Measurements from ENCODE around the gene NR1I3. TPM values are rescaled to one million over a fixed set of nuclear protein-coding genes. Genes with fewer than 3 reads are reported as not detected.
A peak's percentile ranks its signal among the peaks of the same experiment; 100 is the strongest.

Gene NR1I3
- total and polyA plus RNA-seq, 2 of the 13 experiments (the other 11 are each of a cell fraction or from before 2014, with no cell fraction given): 0.62 to 0.95 TPM

DNA sequence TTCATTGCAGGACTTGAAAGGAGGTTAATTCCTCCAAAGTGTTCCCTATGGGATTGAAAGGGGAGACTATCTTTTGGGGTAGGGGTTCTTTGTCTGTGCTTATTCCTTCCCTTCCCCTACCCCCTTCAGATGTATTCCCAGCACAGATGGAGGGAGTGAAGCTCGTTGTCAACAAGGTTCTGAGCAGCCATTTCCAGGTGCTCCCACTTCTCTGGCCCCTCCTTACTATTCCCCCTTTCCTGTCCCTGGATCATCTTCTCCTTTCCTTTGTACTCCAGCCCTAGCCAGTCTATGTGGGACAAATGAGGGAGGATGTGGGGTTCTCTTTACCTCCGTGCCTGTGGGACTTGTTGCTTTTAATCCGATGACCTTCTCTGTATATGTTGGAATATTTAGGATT is 11.2 kb downstream of the NR1I3 start:
- intact Hi-C loops (cut with micrococcal nuclease; ENCODE audit: unreplicated experiment) (loop anchor here (1.0 to 5.0 kb wide), 5 partner anchors 12 to 156 kb away; partner anchors contain the start of genes NR1I3 and SDHC), in situ Hi-C loops (cut with HindIII; ENCODE audit: extremely low pct_ligation_motif_present, low pct_unique_long_range_greater_than_20kb) (loop anchor here (5.0 to 10.0 kb wide), 2 partner anchors 66 to 158 kb away; no protein-coding TSS in a partner anchor)
- Histone ChIP-seq H3K79me2 (ENCODE audit: insufficient read depth, low read length) (peaks cover 32% of the 10 kb centered on the region), H3K9me3 (ENCODE audit: low read length) (no peaks in the 10 kb centered on the region), H3K4me2 (ENCODE audit: low read depth, low read length) (peak overlapping the region; percentile 92), H3K36me3 (replicated peaks in 1 of 2; ENCODE audit: control insufficient read depth in 1 of 2, insufficient read depth in 2 of 2, low read length in 2 of 2) (peaks cover 13 to 49% of the 10 kb centered on the region in 2 experiments), H3K9ac (ENCODE audit: insufficient read depth, low read depth, low read length) (peak overlapping the region; percentile 74), H3K4me3 (replicated peaks in 1 of 3; ENCODE audit: insufficient read depth in 1 of 3, low read depth in 2 of 3, low read length in 3 of 3) (peak overlapping the region; percentile 81 to 82 (median 81)), H3K27ac (ENCODE audit: extremely low read length, insufficient read depth, low read length) (peak overlapping the region; percentile 69), H3K27me3 (ENCODE audit: control insufficient read depth in 1 of 2, insufficient read depth in 2 of 2, low read length in 2 of 2) (no peaks in the 10 kb centered on the region; a peak in 1 of 5 replicates), H4K20me1 (ENCODE audit: insufficient read depth, low read length) (peaks cover 11% of the 10 kb centered on the region), H3K4me1 (ENCODE audit: insufficient read depth, low read length) (peaks cover 53% of the 10 kb centered on the region), H2AFZ (ENCODE audit: low read length) (no peak overlapping the region)
- ATAC-seq (no peak), DNase-seq (ENCODE audit: low spot score) (no peak), FAIRE-seq (no peak)
- 35% methylated on average over 3 of the region's 3 CpGs for WGBS (ENCODE audit: low lambda C conversion rate)
- BruUV-seq (replicated peaks): no TSS peak
- ChIA-PET CTCF (ENCODE audit: low intra/inter-chr PET ratio, low total read pairs) (interaction anchor here (0.9 to 3.7 kb wide), 5 partner anchors 15 to 155 kb away, joined by 3 to 36 read pairs (median 4); partner anchors contain the start of gene CFAP126), POLR2A (interaction anchor here (1.3 to 12.5 kb wide), 9 partner anchors 11 to 163 kb away, joined by 3 to 357 read pairs (median 23); partner anchors contain the start of genes FCER1G, NDUFS2, NR1I3 and SDHC)
- TF ChIP-seq ZNF343 (CRISPR knock-in tag; IDR thresholded peaks at IDR 0.05) (0 out of 2 replicates have a peak, but pooled peaks have one; percentile 21), MYPOP (CRISPR knock-in tag; IDR thresholded peaks at IDR 0.05) (0 out of 2 replicates have a peak, but pooled peaks have one; percentile 11), ATAD3A (CRISPR knock-in tag; IDR thresholded peaks at IDR 0.05) (no peak), TMF1 (CRISPR knock-in tag; IDR thresholded peaks at IDR 0.05; ENCODE audit: low read depth) (0 out of 2 replicates have a peak, but pooled peaks have one; percentile 22), POLR2G (IDR thresholded peaks at IDR 0.05; ENCODE audit: low read depth, low read length) (peak; percentile 26; the same call in 1 of the 2 replicates), ZNF781 (CRISPR knock-in tag; IDR thresholded peaks at IDR 0.05; ENCODE audit: borderline replicate concordance, not compliant biosample characterization) (peak; percentile 31), DRAP1 (CRISPR knock-in tag; IDR thresholded peaks at IDR 0.05) (0 out of 2 replicates have a peak, but pooled peaks have one; percentile 9)
- TF ChIP-seq, protein P1, sequence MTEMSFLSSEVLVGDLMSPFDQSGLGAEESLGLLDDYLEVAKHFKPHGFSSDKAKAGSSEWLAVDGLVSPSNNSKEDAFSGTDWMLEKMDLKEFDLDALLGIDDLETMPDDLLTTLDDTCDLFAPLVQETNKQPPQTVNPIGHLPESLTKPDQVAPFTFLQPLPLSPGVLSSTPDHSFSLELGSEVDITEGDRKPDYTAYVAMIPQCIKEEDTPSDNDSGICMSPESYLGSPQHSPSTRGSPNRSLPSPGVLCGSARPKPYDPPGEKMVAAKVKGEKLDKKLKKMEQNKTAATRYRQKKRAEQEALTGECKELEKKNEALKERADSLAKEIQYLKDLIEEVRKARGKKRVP (CRISPR knock-in tag; IDR thresholded peaks at IDR 0.05): no peak
- TF ChIP-seq, protein P2, sequence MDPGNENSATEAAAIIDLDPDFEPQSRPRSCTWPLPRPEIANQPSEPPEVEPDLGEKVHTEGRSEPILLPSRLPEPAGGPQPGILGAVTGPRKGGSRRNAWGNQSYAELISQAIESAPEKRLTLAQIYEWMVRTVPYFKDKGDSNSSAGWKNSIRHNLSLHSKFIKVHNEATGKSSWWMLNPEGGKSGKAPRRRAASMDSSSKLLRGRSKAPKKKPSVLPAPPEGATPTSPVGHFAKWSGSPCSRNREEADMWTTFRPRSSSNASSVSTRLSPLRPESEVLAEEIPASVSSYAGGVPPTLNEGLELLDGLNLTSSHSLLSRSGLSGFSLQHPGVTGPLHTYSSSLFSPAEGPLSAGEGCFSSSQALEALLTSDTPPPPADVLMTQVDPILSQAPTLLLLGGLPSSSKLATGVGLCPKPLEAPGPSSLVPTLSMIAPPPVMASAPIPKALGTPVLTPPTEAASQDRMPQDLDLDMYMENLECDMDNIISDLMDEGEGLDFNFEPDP (CRISPR knock-in tag; conservative IDR thresholded peaks at IDR 0.05): 0 out of 2 replicates have a peak, but pooled peaks have one; percentile 8
- TF ChIP-seq, protein P3, sequence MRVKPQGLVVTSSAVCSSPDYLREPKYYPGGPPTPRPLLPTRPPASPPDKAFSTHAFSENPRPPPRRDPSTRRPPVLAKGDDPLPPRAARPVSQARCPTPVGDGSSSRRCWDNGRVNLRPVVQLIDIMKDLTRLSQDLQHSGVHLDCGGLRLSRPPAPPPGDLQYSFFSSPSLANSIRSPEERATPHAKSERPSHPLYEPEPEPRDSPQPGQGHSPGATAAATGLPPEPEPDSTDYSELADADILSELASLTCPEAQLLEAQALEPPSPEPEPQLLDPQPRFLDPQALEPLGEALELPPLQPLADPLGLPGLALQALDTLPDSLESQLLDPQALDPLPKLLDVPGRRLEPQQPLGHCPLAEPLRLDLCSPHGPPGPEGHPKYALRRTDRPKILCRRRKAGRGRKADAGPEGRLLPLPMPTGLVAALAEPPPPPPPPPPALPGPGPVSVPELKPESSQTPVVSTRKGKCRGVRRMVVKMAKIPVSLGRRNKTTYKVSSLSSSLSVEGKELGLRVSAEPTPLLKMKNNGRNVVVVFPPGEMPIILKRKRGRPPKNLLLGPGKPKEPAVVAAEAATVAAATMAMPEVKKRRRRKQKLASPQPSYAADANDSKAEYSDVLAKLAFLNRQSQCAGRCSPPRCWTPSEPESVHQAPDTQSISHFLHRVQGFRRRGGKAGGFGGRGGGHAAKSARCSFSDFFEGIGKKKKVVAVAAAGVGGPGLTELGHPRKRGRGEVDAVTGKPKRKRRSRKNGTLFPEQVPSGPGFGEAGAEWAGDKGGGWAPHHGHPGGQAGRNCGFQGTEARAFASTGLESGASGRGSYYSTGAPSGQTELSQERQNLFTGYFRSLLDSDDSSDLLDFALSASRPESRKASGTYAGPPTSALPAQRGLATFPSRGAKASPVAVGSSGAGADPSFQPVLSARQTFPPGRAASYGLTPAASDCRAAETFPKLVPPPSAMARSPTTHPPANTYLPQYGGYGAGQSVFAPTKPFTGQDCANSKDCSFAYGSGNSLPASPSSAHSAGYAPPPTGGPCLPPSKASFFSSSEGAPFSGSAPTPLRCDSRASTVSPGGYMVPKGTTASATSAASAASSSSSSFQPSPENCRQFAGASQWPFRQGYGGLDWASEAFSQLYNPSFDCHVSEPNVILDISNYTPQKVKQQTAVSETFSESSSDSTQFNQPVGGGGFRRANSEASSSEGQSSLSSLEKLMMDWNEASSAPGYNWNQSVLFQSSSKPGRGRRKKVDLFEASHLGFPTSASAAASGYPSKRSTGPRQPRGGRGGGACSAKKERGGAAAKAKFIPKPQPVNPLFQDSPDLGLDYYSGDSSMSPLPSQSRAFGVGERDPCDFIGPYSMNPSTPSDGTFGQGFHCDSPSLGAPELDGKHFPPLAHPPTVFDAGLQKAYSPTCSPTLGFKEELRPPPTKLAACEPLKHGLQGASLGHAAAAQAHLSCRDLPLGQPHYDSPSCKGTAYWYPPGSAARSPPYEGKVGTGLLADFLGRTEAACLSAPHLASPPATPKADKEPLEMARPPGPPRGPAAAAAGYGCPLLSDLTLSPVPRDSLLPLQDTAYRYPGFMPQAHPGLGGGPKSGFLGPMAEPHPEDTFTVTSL (CRISPR knock-in tag; IDR thresholded peaks at IDR 0.05; ENCODE audit: borderline replicate concordance): 0 out of 2 replicates have a peak, but pooled peaks have one; percentile 32
